NT2/D1 (cell line): Measurements from ENCODE around the gene PRKG2.

Experiments used
- SUZ12 ChIP-seq: IDR thresholded peaks from 2 replicates; pipeline ENCODE4 v1.6.1; 2011; ENCODE audit not compliant: insufficient read length, insufficient read depth; ENCODE audit errors: extremely low read depth
- YY1 ChIP-seq: IDR thresholded peaks from 2 replicates; pipeline ENCODE4 v1.6.1; 2011; ENCODE audit not compliant: insufficient read length, insufficient read depth

DNA sequence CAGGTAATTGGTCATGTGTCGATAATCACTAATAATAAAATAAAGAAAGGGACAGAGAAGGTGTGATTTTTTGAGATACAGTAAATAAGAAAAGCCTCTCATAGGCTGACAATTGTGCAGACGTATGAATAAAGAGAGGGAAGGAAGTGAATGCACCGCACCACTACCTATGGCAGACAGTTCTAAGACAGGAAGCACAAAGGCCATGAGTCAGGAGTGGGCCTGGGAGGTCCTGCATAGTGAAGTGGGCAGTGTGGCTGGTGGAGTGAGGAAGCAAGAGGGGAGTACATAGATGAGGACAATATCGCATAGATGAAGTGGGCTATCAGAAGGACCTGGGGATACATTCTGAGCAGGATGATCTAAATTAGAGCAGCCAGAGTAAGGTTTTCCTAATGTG lies 108.9 kb downstream of the PRKG2 start:
- TF ChIP-seq YY1, result no peak
- no peak for TF ChIP-seq SUZ12
